Posterior vena cava (tissue), 2 donors: ENCODE results near the gene GAR1. TPM values are rescaled to one million over a fixed set of nuclear protein-coding genes. Genes with fewer than 3 reads are reported as not detected.
"Not testable (repeated sequence)": the region's sequence is repeated elsewhere in the genome, so short reads cannot be mapped to it uniquely, and the experiment has no call there.

Experiments used
- DNase-seq: peaks from one replicate; pipeline ENCODE4 v3.0.0-alpha.2; 2020; ENCODE audit warnings: low spot score
- intact Hi-C, 2 donors: fragments of 100-400 bp; cut with DNase I; formaldehyde crosslinking; loops; one replicate each; pipeline versions ENCODE4 v1.14.1 to v1.14.2; 2022 to 2023
- long read RNA-seq, 2 donors: library from polyadenylated mRNA; unstranded; transcript quantifications; one replicate each; pipeline ENCODE4 v2.0.0, GENCODE V29; 2020 to 2021
- total RNA-seq, 2 donors: library from RNA; stranded (reverse); fragmentation: NEBNext Ultra II Directional; extraction: Animal tissue kit (Norgen Biotek cat#: 25700); gene quantifications; one replicate each; pipeline ENCODE4 v1.2.1, GENCODE V29; 2021
- donor health status: DM: yes; HTN: yes; CAD: no.
- donor health status: DM: yes; HTN: yes; CAD: no.

The GAR1 gene
- total RNA-seq = 10 to 100 TPM in 1 of 2 donors, 1 to 10 TPM in 1; 9.4 to 14.6 TPM
- long read RNA-seq, donor 1, partial matches to known transcripts = 3 of 5 reads
- long read RNA-seq, donor 1, other reads (novel, unspliced or antisense) = 0 of 5 reads
- long read RNA-seq, donor 2, transcript GAR1-201 (7 exons, 1,224 nt) = major isoform, 15 of 20 reads
- long read RNA-seq, donor 2, partial matches to known transcripts = 1 of 20 reads
- long read RNA-seq, donor 2, other reads (novel, unspliced or antisense) = 4 of 20 reads

DNA sequence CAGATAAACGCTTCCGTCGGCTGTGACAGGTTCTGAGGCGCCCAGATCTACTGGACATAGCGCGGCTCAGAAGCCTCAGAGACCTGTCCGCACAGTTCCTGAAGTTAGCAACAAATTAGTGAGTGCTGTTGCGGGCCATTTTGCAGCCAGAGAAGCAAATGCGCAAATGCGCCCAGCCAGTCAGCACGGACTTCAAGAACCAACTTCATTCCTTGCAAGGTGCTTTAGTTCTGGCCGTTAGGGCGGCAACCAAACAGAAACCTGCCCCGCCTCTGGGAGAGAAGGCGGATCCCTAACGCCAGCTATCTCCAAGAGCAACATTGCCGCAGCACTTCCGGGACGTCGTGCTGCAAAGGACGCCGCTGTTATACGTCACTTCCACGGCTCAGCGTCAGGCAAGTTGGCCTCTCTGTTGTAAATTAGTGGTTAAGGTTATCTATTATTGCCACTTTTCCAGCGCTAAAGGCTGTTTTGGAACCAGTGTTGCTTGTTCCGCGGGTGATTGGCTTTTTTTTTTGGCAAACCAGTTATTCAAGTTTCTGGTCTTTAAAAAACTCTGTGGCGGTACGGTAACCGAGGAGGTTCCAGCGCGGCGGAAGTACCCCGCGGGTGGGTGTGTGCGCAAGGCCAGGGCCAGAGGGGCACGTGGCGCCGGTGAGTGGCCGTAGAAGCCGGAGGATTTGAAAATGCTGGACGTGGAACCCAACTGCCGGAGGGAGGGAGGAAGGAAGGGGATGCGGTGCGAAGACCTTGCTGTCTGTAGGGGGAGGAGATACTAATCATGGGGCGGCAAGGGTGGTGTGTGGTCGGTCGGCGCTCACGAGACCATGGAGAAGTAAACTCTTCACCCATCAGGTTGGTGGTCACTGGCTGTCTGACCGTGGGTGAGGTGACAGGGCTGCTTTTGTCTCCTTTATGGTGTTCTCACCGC lies at the start of gene GAR1:
Gene GAR1 (plus strand): TSS at position 612 of the 931 bp plus-strand sequence. CDS start 403 bp downstream, outside the sequence.
- intact Hi-C loops = loop anchor here (5.0 to 10.0 kb wide), 3 partner anchors 113 to 393 kb away; partner anchors contain the start of gene CASP6 (in 1 of the 2)
- DNase-seq = peak; percentile 96

DNA sequence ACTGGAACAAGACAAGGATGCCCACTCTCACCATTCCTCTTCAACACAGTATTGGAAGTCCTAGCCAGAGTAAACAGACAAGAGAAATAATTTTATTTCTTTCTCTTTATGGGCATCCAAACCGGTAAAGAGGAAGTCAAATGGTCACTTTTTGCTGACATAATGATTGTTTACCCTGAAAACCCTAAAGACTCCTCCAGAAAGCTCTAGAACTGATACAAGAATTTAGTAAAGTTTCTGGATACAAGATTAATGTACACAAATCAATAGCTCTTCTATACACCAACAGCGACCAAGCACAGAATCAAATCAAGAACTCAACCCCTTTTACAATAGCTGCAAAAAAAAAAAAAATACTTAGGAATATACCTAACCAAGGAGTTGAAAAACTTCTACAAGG lies 33.5 kb upstream of the GAR1 start:
- intact Hi-C loops = not testable (repeated sequence)

DNA sequence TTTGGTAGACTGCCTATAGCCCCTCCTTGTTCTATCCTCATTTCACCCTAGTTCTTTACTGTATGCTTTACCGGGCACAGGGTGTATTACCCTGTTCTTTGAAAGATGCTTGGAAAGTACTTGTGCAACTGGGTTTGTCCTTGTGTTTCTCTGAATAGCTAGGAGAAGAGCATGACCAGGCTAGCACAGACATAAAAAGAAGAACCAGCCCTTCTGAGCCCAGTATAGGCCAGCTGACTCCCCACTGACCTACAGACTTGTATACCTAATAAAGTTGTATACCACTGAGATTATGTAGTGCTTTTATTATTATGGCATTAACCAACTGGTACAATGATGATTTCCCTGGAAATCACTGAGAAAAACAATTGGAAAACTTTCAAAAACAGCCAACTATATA lies 28.7 kb upstream of the GAR1 start:
- intact Hi-C loops = no loop called here

More for the DNA sequence above, 33.5 kb upstream of the GAR1 start:
- not testable (repeated sequence) for DNase-seq

DNA sequence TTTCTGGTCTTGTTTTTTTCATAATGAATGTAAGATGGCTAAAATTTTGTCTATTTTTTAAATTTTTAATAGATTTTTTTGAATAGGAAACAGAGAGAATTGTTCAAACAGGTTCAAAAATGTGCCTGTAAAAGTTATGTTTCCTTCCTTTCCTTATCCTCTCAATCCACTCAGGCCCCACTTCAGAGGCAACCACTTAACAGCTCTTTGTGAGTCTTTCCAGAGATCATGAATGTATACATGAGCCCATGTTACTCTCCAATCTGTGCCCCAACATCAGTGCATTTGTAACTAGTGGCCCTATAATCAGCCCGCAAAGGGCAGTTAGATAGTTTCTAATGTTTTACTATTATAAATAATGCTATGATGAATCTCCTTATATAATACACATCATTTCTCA lies 27.8 kb upstream of the GAR1 start:
- no peak for DNase-seq
- intact Hi-C loops = no loop called here

More for the DNA sequence above, 28.7 kb upstream of the GAR1 start:
- no peak for DNase-seq

DNA sequence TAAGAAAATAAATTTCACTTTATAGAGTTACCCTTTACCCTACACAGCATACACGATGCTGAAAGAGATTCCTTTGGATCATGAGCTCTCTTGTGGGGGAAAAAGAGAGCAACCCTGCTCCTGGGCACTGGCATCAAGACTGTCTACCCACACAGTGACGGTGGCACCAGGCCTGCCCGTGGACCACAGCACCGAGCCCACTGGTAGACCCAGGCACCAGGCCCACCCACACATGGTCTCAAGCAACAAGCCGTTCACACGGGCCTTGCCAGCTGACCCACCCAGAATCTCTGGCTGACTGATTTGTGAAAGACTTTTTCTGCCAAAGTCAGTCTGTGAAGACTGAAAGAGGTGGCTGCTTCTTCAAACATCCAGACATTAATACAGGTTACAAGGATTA lies 20.5 kb upstream of the GAR1 start:
- no peak for DNase-seq
- intact Hi-C loops = no loop called here

DNA sequence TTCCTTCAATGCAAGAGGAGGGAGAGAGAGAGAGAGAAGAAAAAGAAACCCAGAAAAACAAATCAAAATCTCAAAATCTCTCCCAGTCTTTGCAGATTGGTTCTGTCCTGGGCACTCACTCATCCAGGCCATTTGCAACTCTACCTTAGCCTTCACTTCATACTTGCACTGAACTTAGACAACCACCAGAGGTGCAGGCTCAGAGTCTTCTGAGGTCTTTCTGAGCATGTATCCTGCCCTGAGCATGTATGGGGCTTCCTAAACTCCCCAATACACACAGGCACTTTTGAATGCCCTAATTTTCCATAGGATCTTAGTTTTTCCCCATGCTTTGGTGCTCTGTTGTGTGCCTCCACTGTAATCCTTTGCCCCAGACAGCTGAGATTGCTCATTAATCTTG lies 16.7 kb upstream of the GAR1 start:
- DNase-seq = no peak
- intact Hi-C loops = no loop called here

DNA sequence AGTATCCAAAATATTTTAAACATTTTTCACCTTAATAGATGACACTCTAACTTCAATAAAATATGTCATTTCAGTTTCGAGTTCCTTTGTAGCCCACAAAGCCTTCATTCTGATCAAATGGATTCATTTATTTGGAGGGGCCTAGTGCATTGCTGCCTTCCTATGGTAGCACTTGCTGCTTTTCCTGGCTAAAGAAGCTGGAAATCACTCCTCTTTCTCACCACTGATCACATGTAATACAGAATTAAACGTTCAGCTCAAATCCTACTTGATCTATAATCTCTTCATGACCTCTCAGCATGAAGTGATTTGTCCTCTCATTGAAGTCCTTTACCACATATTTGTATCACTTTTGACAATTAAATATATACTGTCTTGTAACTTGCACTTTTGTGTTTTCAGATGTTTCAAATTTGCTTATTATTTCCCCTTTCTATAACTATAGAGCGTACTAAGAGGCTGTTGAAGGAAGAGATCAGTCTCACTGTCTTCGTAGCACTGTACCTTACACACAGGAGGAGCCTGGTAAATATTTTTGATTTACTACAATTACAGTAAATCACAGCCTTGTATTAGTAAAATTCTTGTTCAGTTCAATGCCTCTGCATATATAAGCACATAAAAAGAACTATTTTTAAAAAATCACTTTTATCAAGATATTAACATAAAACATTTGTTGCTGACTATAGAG lies 14.3 kb upstream of the GAR1 start:
- no peak for DNase-seq
- intact Hi-C loops = no loop called here

DNA sequence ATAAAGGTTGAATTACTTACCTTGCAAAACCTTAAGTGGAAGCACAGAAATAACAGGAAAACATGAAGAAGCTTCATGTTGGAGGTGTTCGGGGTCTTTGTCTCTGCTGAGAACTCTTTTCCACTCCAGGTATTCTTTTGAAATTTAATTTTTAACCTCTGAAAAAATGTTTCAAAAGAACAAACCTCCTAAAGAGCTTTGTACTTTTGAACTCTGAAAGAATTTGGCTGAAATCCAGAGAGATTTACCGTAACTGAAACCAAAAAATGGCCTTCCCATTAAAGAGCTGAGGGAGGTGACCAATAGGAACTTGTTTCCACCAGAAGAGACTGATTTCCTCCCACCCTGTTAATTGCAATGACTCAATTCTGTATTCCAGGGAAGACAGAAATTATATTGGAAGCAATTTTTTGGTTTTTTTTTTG lies 13.7 kb upstream of the GAR1 start, which contains the start of gene CFI:
Gene CFI (minus strand): TSS at position 105 of the 425 bp plus-strand sequence. CDS start 28 bp downstream, at position 77.
- intact Hi-C loops = no loop called here
- DNase-seq = no peak

DNA sequence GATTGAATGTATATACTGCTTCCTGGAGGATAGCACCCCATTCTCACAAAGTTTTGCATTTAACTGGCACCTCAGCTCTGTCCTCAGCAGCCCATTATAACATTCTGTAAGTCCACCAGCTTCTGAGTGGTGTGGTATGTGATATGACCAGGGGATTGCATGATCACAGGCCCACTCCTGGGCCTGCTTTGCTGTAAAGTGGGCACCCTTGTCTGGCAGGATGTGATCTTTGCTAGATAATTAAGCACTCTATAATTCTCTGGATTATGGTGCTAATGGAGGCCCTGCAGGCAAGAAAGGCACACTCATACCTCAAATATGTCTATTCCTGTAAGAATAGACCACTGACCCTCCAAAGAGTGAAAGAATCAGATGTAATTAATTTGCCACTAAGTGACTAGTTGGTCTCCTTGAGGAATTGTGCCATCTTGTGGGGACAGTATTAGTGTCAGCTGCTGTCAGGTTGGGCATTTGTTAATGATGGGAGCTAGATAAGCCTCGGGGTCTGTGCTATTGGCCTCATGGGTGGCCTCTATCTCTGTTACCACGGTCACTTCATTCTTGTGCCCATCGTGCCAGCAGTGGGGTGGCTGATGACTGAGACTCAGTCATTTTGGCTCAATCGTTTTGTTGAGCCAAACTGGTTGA lies 11.5 kb upstream of the GAR1 start:
- intact Hi-C loops = no loop called here
- DNase-seq = no peak

DNA sequence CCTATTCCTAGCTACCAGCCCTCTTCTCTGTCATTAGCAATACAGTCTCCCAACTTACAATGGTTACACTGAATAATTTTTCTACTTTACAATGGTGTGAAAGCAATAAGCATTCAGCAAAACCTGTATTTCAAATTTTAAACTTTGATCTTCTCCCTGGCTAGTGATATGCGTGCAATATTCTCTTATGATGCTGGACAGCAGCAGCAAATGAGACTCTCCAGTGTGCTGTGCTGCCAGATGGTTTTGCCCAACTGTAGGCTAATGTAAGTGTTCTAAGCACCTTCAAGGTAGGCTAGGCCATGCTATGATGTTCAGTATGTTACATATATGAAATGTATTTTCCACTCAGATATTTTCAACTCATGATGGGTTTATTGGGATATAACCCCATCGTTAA lies 5.9 kb upstream of the GAR1 start:
- no peak for DNase-seq
- intact Hi-C loops = loop anchor here in 1 of 2 donors (10.0 kb wide), 1 partner anchor 385 kb away; no protein-coding TSS in a partner anchor

DNA sequence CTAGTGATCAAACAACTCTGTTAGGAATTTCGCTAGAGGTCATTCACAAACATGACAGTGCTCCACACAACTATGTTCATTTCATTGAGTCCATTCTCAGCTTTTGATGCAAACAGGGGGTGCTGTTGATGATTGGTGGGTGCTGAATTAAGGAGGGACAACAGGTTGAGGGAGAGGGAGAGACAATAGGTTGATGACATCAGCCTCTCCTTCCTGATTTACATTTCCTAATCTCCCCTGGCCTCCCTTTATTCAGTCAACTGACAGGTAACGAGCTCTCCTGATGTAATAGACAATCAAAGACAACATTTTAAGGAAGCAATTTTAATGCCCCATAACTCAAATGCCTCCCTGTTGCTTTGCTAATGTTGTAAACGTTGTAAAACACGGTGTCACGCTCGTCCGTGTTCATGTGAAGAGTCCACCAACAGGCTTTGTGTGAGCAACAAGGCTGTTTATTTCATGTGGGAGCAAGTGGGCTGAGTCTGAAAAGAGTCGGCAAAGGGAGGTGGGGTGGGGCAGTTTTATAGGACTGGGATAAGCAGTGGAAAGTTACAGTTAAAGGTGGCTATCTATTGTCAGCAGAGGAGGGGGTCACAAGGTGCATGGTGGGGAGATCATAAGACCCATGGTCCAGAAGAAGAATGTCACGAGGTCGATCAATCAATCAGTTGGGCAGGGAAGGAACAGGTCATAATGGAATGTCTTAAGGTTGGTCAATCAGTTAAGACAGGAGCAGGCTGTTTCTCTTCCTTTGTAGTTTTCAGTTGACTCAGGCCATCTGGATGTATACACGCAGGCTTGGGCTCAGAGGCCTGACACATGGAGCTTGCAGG lies 4.8 kb upstream of the GAR1 start:
- intact Hi-C loops = loop anchor here in 1 of 2 donors (10.0 kb wide), 1 partner anchor 386 kb away; no protein-coding TSS in a partner anchor
- no peak for DNase-seq

DNA sequence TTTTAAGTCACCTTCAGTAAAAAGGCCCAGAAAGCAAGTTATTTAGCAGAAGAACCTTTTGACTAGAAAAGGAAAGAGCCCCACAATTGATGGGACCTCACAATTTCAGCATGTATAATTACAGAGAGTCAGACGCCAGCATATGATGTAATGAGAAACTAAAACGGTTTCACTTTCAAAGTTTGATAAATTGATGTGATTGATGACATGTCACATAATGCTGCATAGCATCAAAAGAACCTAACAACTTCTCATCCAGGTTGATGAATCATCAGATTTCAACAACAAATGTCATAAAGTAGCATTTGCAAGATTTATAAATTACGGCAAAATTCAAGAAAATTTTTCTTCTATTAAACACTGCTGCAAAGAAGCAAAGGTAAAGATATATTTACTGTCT lies 3.9 kb upstream of the GAR1 start:
- no peak for DNase-seq
- intact Hi-C loops = loop anchor here in 1 of 2 donors (10.0 kb wide), 1 partner anchor 387 kb away; no protein-coding TSS in a partner anchor

DNA sequence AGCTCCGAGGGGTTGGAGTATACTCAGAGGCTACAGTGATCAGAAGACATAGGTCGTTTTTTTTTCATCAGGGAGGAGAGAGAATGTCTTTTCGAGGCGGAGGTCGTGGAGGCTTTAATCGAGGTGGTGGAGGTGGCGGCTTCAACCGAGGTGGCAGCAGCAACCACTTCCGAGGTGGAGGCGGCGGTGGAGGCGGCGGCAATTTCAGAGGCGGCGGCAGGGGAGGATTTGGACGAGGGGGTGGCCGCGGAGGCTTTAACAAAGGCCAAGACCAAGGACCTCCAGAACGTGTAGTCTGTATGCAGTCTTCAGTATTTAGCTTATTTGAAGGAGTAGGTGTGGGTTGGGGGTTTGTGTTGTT lies 500 bp downstream of the GAR1 start:
- intact Hi-C loops = loop anchor here (5.0 to 10.0 kb wide), 3 partner anchors 114 to 394 kb away; partner anchors contain the start of gene CASP6 (in 1 of the 2)

DNA sequence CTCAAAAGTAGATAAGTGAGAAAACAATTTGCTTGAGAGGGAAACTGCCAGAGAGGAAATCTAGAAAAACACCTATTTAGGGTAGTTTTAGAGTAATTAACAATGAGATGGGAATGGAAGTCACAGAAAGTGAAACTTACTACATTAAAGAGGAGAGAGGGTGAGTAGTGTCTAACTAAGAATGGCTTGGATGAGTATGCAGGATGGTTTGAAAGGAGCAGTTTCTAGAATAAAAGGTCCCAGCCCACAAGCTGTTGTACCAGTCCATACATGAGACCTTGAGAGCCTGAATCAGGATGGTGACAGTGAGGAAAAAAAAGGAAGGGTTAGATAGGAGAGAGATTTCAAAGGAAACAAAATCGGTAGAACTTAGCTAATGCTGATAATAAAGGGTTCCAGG lies 1.3 kb downstream of the GAR1 start:
- no peak for DNase-seq
- intact Hi-C loops = loop anchor here (5.0 to 10.0 kb wide), 3 partner anchors 115 to 395 kb away; partner anchors contain the start of gene CASP6 (in 1 of the 2)

More for the DNA sequence above, 500 bp downstream of the GAR1 start:
- no peak for DNase-seq

DNA sequence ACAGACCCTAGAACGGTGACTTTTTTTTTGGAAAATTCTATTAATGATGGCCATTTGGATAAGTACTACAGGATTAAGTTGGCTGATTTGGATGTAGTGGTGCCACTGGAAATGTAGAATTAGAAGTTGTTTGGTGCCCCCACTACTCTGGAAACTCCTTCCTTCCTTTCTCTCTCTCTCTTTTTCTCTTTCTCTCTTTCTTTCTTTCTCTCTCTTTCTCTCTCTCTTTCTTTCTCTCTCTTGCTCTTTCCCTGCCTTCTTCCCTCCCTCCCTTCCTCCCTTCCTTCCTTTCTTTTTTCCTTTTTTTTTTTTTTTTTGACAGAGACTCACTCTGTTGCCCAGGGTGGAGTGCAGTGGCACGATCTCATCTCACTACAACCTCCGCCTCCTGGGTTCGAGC lies 2.7 kb downstream of the GAR1 start:
- no peak for DNase-seq
- intact Hi-C loops = loop anchor here (5.0 to 10.0 kb wide), 3 partner anchors 116 to 396 kb away; partner anchors contain the start of gene CASP6 (in 1 of the 2)

DNA sequence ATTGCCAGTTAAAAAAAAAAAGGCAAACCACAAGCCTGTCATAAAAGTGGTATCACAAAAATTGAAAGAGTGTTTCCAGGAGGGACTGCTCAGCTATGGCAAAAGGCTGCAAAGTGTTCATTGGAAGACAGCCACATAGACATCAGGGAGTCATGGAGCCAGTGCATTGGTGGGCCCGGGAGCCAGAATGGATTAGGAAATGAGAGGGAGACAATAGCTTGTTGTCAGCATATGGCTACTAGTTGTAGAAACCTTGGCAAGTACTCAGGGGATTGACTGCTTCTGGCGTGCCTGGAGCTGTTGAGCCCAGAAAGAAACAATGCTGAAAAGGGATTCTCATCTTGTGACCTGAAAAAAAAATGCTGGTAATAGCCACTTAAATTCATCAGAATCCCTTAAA lies 5.0 kb downstream of the GAR1 start:
- no peak for DNase-seq
- intact Hi-C loops = no loop called here

DNA sequence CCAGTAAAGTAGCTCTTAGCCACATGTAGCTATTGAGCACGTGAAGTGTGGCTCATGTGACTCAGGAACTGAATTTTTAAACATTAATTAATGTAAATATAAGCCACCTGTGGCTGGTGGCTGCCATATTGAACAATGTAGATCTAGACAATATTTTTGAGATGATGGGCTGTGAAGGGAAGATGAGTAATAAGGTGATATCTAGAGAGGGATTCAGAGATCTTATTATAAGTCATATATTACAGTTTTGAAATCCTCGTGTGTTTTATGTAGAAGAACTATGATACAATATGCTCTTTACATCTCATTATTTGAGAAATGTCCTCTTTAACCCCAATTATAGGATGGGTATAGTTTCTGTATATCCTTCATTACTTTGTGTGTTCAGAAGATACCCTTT lies 5.6 kb downstream of the GAR1 start:
- intact Hi-C loops = no loop called here
- no peak for DNase-seq

DNA sequence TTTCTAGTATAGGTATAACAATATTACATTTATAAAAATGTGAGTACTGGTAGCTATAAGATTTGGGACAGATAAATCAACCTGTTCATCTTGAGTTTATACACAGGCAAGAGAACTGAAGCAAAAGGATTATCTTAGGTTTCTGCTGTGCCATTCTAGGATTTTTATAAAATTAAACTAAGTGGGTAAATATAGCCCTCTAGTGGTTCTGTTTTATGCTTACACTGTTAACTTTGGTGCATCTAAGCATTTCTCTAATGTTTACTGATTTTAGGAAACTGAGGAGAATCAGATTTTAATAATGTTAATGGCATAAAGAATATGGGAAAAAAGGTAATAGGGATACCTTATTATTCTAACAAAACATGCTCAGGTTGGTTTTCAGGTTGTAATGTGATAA lies 11.2 kb downstream of the GAR1 start:
- no peak for DNase-seq
- intact Hi-C loops = no loop called here
